ENCODE results near the gene NDRG3.

The NDRG3 gene

GRCh38 chr20:36604952-36605398 lies 140.9 kb downstream of the NDRG3 start:
- DNase-seq = no peak

Measured in right hindlimb (tissue), 1 donor.